KMS-11 (cell line): ENCODE data around the gene TOR1AIP1.

Source experiments
- H2AFZ ChIP-seq: fragments of 200-600 bp; sonication (generic); 2 replicates; pipeline ENCODE4 v1.6.1; 2016; ENCODE audit warnings: antibody characterized with exemption, mixed run types, low read depth
- H3K27ac ChIP-seq: fragments of 200-600 bp; sonication (generic); 2 replicates; pipeline ENCODE4 v1.6.1; 2016; ENCODE audit warnings: mild to moderate bottlenecking, mixed run types
- H3K27me3 ChIP-seq: fragments of 200-600 bp; sonication (generic); 2 replicates; pipeline ENCODE4 v1.6.1; 2017; ENCODE audit warnings: mild to moderate bottlenecking, low read depth, mixed run types, moderate library complexity; ENCODE audit not compliant: insufficient read depth
- H3K36me3 ChIP-seq: fragments of 200-600 bp; sonication (generic); 2 replicates; pipeline ENCODE4 v1.6.1; 2017; ENCODE audit warnings: mild to moderate bottlenecking, mixed run types; ENCODE audit not compliant: insufficient read depth
- H3K4me1 ChIP-seq: fragments of 200-600 bp; sonication (generic); 2 replicates; pipeline ENCODE4 v1.6.1; 2016; ENCODE audit warnings: mild to moderate bottlenecking, low read depth, mixed run types; ENCODE audit not compliant: poor library complexity, severe bottlenecking
- H3K4me2 ChIP-seq: fragments of 200-600 bp; sonication (generic); 2 replicates; pipeline ENCODE4 v1.7.0; 2016; ENCODE audit warnings: mild to moderate bottlenecking, mixed run types
- H3K4me3 ChIP-seq: fragments of 200-600 bp; sonication (generic); IDR thresholded peaks from 2 replicates; pipeline ENCODE4 v1.6.1; 2017; ENCODE audit warnings: low read depth, low read length, mixed read lengths; ENCODE audit not compliant: insufficient read depth
- H3K79me2 ChIP-seq: fragments of 200-600 bp; sonication (generic); 2 replicates; pipeline ENCODE4 v1.6.1; 2016; ENCODE audit warnings: low read depth, mixed run types; ENCODE audit not compliant: insufficient read depth
- H3K9ac ChIP-seq: fragments of 200-600 bp; sonication (generic); 2 replicates; pipeline ENCODE4 v1.6.1; 2016; ENCODE audit warnings: mild to moderate bottlenecking, mixed run types
- H4K20me1 ChIP-seq: fragments of 200-600 bp; sonication (generic); 2 replicates; pipeline ENCODE4 v1.6.1; 2016; ENCODE audit warnings: mild to moderate bottlenecking, mixed run types; ENCODE audit not compliant: insufficient read depth
- CTCF ChIP-seq: fragments of 200-600 bp; sonication (generic); conservative IDR thresholded peaks from 2 replicates; pipeline ENCODE4 v1.6.1; 2017; ENCODE audit warnings: low read depth, mild to moderate bottlenecking, antibody characterized with exemption, low read length, moderate library complexity, mixed read lengths

The TOR1AIP1 gene

GRCh38 chr1:179856296-179856695, 25.8 kb upstream of the TOR1AIP1 start:
- Histone ChIP-seq H3K79me2 (no peaks in the 10 kb centered on the region), H3K36me3 (no peaks in the 10 kb centered on the region), H3K9ac (no peak overlapping the region), H3K4me1 (no peaks in the 10 kb centered on the region), H3K27me3 (no peaks in the 10 kb centered on the region), H3K27ac (no peak overlapping the region), H2AFZ (no peak overlapping the region), H3K4me2 (no peak overlapping the region), H3K4me3 (no peak overlapping the region), H4K20me1 (no peaks in the 10 kb centered on the region)
- TF ChIP-seq CTCF: no peak

- H3K36me3 ChIP-seq: no peaks in the 10 kb centered on the region
- H3K4me1 ChIP-seq: no peaks in the 10 kb centered on the region
- no peak for TF ChIP-seq CTCF
- H3K79me2 ChIP-seq: no peaks in the 10 kb centered on the region
- H3K4me2 ChIP-seq: no peak overlapping the region
- no peaks in the 10 kb centered on the region for H4K20me1 ChIP-seq
- H3K4me3 ChIP-seq: no peak overlapping the region
- H2AFZ ChIP-seq: no peak overlapping the region
- no peaks in the 10 kb centered on the region for H3K27me3 ChIP-seq
- no peak overlapping the region for H3K27ac ChIP-seq
- no peak overlapping the region for H3K9ac ChIP-seq
Observed at GRCh38 chr1:179857009-179857408, 25.1 kb upstream of the TOR1AIP1 start.

- no peak overlapping the region for H2AFZ ChIP-seq
- H3K4me3 ChIP-seq: no peak overlapping the region
- no peaks in the 10 kb centered on the region for H3K4me1 ChIP-seq
- H3K36me3 ChIP-seq: no peaks in the 10 kb centered on the region; the same call in 1 of the 2 replicates
- H3K4me2 ChIP-seq: no peak overlapping the region
- H3K79me2 ChIP-seq: no peaks in the 10 kb centered on the region
- no peak for TF ChIP-seq CTCF
- no peaks in the 10 kb centered on the region for H3K27me3 ChIP-seq
- H3K9ac ChIP-seq: no peak overlapping the region
- H3K27ac ChIP-seq: no peak overlapping the region
- H4K20me1 ChIP-seq: no peaks in the 10 kb centered on the region
Observed at GRCh38 chr1:179860652-179861051, 21.4 kb upstream of the TOR1AIP1 start.

GRCh38 chr1:179865377-179865776, 16.7 kb upstream of the TOR1AIP1 start:
- H3K79me2 ChIP-seq: peaks cover 12% of the 10 kb centered on the region; the same call in 1 of the 2 replicates
- no peak overlapping the region for H3K4me3 ChIP-seq
- H3K27me3 ChIP-seq: no peaks in the 10 kb centered on the region
- H3K9ac ChIP-seq: no peak overlapping the region
- H2AFZ ChIP-seq: no peak overlapping the region
- no peaks in the 10 kb centered on the region for H4K20me1 ChIP-seq
- H3K4me1 ChIP-seq: peaks cover 10% of the 10 kb centered on the region
- no peak overlapping the region for H3K4me2 ChIP-seq
- H3K27ac ChIP-seq: no peak overlapping the region
- no peak for TF ChIP-seq CTCF
- H3K36me3 ChIP-seq: no peaks in the 10 kb centered on the region; the same call in 1 of the 2 replicates

- H4K20me1 ChIP-seq: no peaks in the 10 kb centered on the region
Observed at GRCh38 chr1:179866616-179867015, 15.5 kb upstream of the TOR1AIP1 start.

More at GRCh38 chr1:179866616-179867015, 15.5 kb upstream of the TOR1AIP1 start:
- Histone ChIP-seq H3K4me3 (no peak overlapping the region), H3K27ac (no peak overlapping the region), H3K4me1 (peaks cover 10% of the 10 kb centered on the region), H3K4me2 (no peak overlapping the region), H2AFZ (no peak overlapping the region), H3K9ac (no peak overlapping the region), H3K36me3 (no peaks in the 10 kb centered on the region; the same call in 1 of the 2 replicates), H3K27me3 (no peaks in the 10 kb centered on the region), H3K79me2 (peaks cover 18% of the 10 kb centered on the region)
- TF ChIP-seq CTCF: no peak
